WTC11 (cell line): Measurements from ENCODE around the gene CHRNA3. TPM values are rescaled to one million over a fixed set of nuclear protein-coding genes. Genes with fewer than 3 reads are reported as not detected.

Source experiments
- ATAC-seq: fragments of 200-7000 bp; cut with Tn5 transposase; 2 replicates; pipeline ENCODE4 v1.10.0; 2021; ENCODE audit warnings: mild to moderate bottlenecking, moderate library complexity
- CTCF ChIA-PET: fragments of 300-600 bp; sonication (Branson Sonifier 250); formaldehyde crosslinking; loops from one replicate; lab custom pipeline; 2021; ENCODE audit warnings: antibody characterized with exemption; lab: Charles Lee
- POLR2A ChIA-PET: fragments of 350-600 bp; sonication (Branson Sonifier 250); formaldehyde crosslinking; loops from one replicate; lab custom pipeline; 2021; ENCODE audit warnings: antibody characterized with exemption; lab: Charles Lee
- DNase-seq: peaks from one replicate; pipeline ENCODE4 v3.0.0; 2021; ENCODE audit warnings: low spot score
- H3K27ac Mint-ChIP-seq: 2 replicates; pipeline ENCODE4 v1.8.0; 2021; ENCODE audit warnings: mixed read lengths
- H3K27me3 Mint-ChIP-seq: 2 replicates; pipeline ENCODE4 v1.8.0; 2021; ENCODE audit warnings: low read depth, mild to moderate bottlenecking, moderate library complexity, mixed read lengths
- H3K36me3 Mint-ChIP-seq: 2 replicates; pipeline ENCODE4 v1.8.0; 2021; ENCODE audit warnings: mixed read lengths
- H3K4me1 Mint-ChIP-seq: 2 replicates; pipeline ENCODE4 v1.8.0; 2022; ENCODE audit warnings: mixed read lengths
- H3K4me3 Mint-ChIP-seq: 2 replicates; pipeline ENCODE4 v1.8.0; 2021; ENCODE audit warnings: mild to moderate bottlenecking, moderate library complexity, mixed read lengths
- H3K9me3 Mint-ChIP-seq: 2 replicates; pipeline ENCODE4 v1.8.0; 2021; ENCODE audit warnings: mixed read lengths
- GTF2I ChIP-seq: fragments of 250-450 bp; sonication (Bioruptor Pico); conservative IDR thresholded peaks from 2 replicates; pipeline ENCODE4 v1.4.0; 2021; ENCODE audit warnings: mild to moderate bottlenecking
- HMGA2 ChIP-seq: fragments of 250-450 bp; sonication (Bioruptor Pico); IDR thresholded peaks from 2 replicates; pipeline ENCODE4 v1.4.0; 2021; ENCODE audit warnings: mild to moderate bottlenecking, moderate library complexity
- NR2C2 ChIP-seq: sonication (generic); formaldehyde crosslinking; IDR thresholded peaks from 2 replicates; pipeline ENCODE4 v1.8.0; 2022; ENCODE audit warnings: mild to moderate bottlenecking, missing genetic modification reagents
- SOX15 ChIP-seq: fragments of 250-450 bp; sonication (Bioruptor Pico); IDR thresholded peaks from 2 replicates; pipeline ENCODE4 v1.9.0; 2021; ENCODE audit warnings: mild to moderate bottlenecking
- ZBTB21 ChIP-seq: sonication (generic); formaldehyde crosslinking; IDR thresholded peaks from 2 replicates; pipeline ENCODE4 v1.8.1; 2023; ENCODE audit warnings: mild to moderate bottlenecking, missing genetic modification reagents, borderline replicate concordance
- total RNA-seq: library from RNA; stranded (reverse); gene quantifications from 3 replicates; pipeline ENCODE4 v1.2.3, GENCODE V29; 2021
- TF ChIP-seq, protein P1 (sequence below): fragments of 250-450 bp; sonication (Bioruptor Pico); IDR thresholded peaks from 2 replicates; pipeline ENCODE4 v1.9.0; 2021; ENCODE audit warnings: mild to moderate bottlenecking, borderline replicate concordance
- TF ChIP-seq, protein P2 (sequence below): sonication (generic); formaldehyde crosslinking; IDR thresholded peaks from 2 replicates; pipeline ENCODE4 v1.8.1; 2022; ENCODE audit warnings: missing genetic modification reagents, borderline replicate concordance
- TF ChIP-seq, protein P3 (sequence below): fragments of 250-450 bp; sonication (Bioruptor Pico); IDR thresholded peaks from 2 replicates; pipeline ENCODE4 v2.1.2; 2022; ENCODE audit warnings: mild to moderate bottlenecking, moderate library complexity
- TF ChIP-seq, protein P4 (sequence below): fragments of 250-450 bp; sonication (Bioruptor Pico); IDR thresholded peaks from 2 replicates; pipeline ENCODE4 v1.9.0; 2021; ENCODE audit warnings: mild to moderate bottlenecking

CHRNA3 gene
- total RNA-seq, 1 experiment from 2014 or later = 4.4 TPM

DNA sequence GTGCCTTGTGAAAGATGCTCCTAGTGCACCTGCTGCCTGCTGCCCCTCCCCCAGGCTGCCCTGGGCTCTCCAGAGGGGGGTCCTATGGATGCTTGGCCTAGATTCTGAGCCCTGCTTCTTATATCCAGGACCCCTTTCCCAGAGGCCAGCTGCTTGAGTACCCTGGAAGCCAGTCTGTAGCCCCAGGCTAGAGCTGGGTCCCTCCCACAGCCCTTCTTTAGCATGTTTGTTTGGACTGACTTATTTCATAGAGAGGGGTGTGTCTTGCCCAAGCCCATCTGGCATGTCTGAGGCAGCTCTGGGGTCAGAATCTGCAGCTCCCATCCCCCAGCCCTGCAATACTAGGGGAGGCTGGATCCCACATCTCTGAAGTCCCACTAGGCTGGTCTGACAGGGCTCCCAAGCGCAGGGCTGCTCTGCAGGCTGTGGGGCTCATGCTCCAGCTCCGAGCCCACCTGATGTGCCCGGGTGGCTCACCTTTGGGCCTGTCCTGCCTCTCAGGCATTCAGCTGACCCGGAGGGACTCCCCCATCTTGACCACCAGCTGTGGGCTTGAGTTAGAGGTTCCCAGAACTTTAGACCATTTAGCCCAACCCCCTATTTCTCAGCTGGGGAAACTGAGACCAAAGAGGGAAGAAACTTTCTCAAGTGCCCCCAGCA, 17.1 kb upstream of the CHRNA3 start:
- H3K4me3 Mint-ChIP-seq = no peak overlapping the region
- POLR2A ChIA-PET = interaction anchor here (0.6 kb wide), 1 partner anchor 133 kb away, joined by 3 read pairs; no protein-coding TSS in a partner anchor
- TF ChIP-seq SOX15 (CRISPR knock-in tag) (no peak), NR2C2 (CRISPR knock-in tag) (no peak)
- TF ChIP-seq, protein P1, sequence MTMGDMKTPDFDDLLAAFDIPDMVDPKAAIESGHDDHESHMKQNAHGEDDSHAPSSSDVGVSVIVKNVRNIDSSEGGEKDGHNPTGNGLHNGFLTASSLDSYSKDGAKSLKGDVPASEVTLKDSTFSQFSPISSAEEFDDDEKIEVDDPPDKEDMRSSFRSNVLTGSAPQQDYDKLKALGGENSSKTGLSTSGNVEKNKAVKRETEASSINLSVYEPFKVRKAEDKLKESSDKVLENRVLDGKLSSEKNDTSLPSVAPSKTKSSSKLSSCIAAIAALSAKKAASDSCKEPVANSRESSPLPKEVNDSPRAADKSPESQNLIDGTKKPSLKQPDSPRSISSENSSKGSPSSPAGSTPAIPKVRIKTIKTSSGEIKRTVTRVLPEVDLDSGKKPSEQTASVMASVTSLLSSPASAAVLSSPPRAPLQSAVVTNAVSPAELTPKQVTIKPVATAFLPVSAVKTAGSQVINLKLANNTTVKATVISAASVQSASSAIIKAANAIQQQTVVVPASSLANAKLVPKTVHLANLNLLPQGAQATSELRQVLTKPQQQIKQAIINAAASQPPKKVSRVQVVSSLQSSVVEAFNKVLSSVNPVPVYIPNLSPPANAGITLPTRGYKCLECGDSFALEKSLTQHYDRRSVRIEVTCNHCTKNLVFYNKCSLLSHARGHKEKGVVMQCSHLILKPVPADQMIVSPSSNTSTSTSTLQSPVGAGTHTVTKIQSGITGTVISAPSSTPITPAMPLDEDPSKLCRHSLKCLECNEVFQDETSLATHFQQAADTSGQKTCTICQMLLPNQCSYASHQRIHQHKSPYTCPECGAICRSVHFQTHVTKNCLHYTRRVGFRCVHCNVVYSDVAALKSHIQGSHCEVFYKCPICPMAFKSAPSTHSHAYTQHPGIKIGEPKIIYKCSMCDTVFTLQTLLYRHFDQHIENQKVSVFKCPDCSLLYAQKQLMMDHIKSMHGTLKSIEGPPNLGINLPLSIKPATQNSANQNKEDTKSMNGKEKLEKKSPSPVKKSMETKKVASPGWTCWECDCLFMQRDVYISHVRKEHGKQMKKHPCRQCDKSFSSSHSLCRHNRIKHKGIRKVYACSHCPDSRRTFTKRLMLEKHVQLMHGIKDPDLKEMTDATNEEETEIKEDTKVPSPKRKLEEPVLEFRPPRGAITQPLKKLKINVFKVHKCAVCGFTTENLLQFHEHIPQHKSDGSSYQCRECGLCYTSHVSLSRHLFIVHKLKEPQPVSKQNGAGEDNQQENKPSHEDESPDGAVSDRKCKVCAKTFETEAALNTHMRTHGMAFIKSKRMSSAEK (CRISPR knock-in tag) = no peak
- TF ChIP-seq, protein P2, sequence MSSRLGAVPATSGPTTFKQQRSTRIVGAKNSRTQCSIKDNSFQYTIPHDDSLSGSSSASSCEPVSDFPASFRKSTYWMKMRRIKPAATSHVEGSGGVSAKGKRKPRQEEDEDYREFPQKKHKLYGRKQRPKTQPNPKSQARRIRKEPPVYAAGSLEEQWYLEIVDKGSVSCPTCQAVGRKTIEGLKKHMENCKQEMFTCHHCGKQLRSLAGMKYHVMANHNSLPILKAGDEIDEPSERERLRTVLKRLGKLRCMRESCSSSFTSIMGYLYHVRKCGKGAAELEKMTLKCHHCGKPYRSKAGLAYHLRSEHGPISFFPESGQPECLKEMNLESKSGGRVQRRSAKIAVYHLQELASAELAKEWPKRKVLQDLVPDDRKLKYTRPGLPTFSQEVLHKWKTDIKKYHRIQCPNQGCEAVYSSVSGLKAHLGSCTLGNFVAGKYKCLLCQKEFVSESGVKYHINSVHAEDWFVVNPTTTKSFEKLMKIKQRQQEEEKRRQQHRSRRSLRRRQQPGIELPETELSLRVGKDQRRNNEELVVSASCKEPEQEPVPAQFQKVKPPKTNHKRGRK (CRISPR knock-in tag) = no peak

DNA sequence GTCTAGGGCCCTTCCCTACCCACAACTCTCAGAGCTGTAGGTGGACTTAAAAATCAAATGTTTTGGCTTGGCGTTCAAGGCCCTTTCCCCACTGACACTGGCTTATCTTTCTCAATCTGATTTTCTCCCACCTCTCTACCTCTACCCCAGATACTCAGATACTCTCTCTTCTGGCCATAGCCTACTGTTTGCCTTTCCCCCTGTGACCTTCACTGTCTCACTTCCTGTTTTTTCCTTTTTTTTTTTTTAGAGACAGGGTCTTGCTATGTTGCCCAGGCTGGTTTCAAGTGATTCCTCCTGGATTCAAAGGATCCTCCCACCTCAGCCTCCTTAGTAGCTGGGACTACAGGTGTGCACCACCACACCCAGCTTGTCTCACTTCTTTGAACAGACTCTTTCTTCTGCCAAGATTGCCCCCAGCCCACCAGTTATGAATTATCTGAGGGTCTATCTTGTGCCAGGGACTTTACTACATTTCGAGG, 15.6 kb upstream of the CHRNA3 start:
- H3K36me3 Mint-ChIP-seq = peaks cover 11% of the 10 kb centered on the region
- peaks cover 11% of the 10 kb centered on the region for H3K4me1 Mint-ChIP-seq
- H3K27me3 Mint-ChIP-seq = peaks cover 11% of the 10 kb centered on the region
- DNase-seq (no peak), ATAC-seq (no peak)
- peaks cover 8% of the 10 kb centered on the region for H3K9me3 Mint-ChIP-seq
- CTCF ChIA-PET = interaction anchor here (1.1 to 7.2 kb wide), 4 partner anchors 16 to 103 kb away, joined by 3 to 75 read pairs (median 66); partner anchors contain the start of gene CHRNA3
- no peak overlapping the region for H3K4me3 Mint-ChIP-seq
- no peak for TF ChIP-seq GTF2I (CRISPR knock-in tag)
- TF ChIP-seq HMGA2 (CRISPR knock-in tag) = no peak
- H3K27ac Mint-ChIP-seq = no peak overlapping the region
- POLR2A ChIA-PET = no interaction called here

More for the DNA sequence above, 17.1 kb upstream of the CHRNA3 start:
- ATAC-seq (no peak), DNase-seq (no peak)
- Mint-ChIP-seq H3K9me3 (peaks cover 7% of the 10 kb centered on the region), H3K27ac (no peak overlapping the region), H3K4me1 (peaks cover 19% of the 10 kb centered on the region), H3K36me3 (peaks cover 7% of the 10 kb centered on the region), H3K27me3 (peaks cover 11% of the 10 kb centered on the region)
- CTCF ChIA-PET = interaction anchor here (0.6 to 7.2 kb wide), 20 partner anchors 10 to 329 kb away, joined by 3 to 75 read pairs (median 7); partner anchors contain the start of genes CHRNA3 and CHRNA5

DNA sequence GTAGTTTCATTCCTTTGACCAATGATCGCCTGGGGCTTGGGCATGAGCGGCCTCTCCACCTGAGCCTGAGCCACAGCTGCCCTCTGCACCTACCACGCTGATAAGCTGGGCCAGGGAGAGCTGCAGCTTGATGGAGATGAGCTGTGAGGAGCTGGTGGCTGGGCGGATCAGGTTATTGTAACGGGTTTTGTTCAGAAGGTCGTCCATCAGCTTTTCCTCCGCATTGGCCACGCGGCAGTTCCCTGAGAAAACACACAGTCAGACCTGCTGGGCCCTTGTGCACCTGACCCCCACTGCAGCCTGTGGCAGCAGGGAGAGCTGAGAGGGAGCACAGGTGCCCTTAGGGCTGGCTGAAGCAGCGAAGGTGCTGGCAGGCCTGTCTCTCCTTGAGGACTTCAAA, 14.6 kb upstream of the CHRNA3 start:
- TF ChIP-seq, protein P3, sequence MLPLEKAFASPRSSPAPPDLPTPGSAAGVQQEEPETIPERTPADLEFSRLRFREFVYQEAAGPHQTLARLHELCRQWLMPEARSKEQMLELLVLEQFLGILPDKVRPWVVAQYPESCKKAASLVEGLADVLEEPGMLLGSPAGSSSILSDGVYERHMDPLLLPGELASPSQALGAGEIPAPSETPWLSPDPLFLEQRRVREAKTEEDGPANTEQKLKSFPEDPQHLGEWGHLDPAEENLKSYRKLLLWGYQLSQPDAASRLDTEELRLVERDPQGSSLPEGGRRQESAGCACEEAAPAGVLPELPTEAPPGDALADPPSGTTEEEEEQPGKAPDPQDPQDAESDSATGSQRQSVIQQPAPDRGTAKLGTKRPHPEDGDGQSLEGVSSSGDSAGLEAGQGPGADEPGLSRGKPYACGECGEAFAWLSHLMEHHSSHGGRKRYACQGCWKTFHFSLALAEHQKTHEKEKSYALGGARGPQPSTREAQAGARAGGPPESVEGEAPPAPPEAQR (CRISPR knock-in tag) = no peak
- TF ChIP-seq, protein P4, sequence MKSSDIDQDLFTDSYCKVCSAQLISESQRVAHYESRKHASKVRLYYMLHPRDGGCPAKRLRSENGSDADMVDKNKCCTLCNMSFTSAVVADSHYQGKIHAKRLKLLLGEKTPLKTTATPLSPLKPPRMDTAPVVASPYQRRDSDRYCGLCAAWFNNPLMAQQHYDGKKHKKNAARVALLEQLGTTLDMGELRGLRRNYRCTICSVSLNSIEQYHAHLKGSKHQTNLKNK (CRISPR knock-in tag) = no peak
- TF ChIP-seq ZBTB21 (CRISPR knock-in tag) = no peak
- TF ChIP-seq, protein P1 (CRISPR knock-in tag) = no peak

More for the DNA sequence above, 14.6 kb upstream of the CHRNA3 start:
- no peak overlapping the region for H3K27ac Mint-ChIP-seq
- peaks cover 9% of the 10 kb centered on the region for H3K27me3 Mint-ChIP-seq
- peaks cover 10% of the 10 kb centered on the region for H3K4me1 Mint-ChIP-seq
- H3K36me3 Mint-ChIP-seq = peaks cover 11% of the 10 kb centered on the region
- DNase-seq (no peak), ATAC-seq (no peak)
- H3K4me3 Mint-ChIP-seq = no peak overlapping the region
- peaks cover 8% of the 10 kb centered on the region for H3K9me3 Mint-ChIP-seq
- CTCF ChIA-PET = interaction anchor here (0.7 to 7.2 kb wide), 6 partner anchors 15 to 105 kb away, joined by 3 to 75 read pairs (median 3); partner anchors contain the start of gene CHRNA3
- POLR2A ChIA-PET = no interaction called here
